ENCODE results near the gene MRPL24.

MRPL24 gene

DNA sequence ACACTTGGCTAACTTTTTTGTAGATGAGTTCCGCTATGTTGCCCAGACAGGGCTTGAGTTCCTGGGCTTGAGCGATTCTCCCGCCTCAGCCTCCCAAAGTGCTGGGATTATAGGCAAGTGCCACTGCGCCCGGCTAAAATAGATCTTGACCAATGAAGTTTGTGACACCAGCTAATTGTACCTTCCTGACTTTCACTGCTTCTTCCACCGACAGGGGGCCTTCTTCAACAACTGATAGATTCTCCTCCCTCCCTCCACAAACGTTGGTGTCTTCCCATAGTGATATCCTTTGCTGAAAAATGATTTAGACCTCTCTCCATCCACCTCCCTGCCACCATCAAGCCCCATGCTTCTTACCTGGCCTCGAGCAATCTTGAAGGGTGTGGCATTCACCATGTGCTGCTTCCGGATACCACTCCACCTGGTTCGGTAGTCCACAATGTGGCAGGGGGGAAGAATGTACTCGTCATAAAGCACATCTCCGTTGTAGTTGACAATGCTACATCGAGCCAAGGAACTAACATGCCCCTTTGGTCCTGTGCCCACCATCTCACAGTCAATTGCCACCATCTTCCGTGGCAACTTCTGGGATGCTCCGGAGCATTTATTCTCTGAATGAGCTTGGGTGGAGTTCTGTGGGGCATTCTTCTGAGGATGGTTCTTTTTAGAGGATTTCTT is 14.2 kb downstream of the MRPL24 start:
- ChIA-PET POLR2A (interaction anchor here (0.8 to 7.4 kb wide), 18 partner anchors 11 to 164 kb away, joined by 3 to 137 read pairs (median 8); partner anchors contain the start of genes CRABP2, HDGF, INSRR and MRPL24), CTCF (interaction anchor here (0.7 to 5.2 kb wide), 50 partner anchors 9 to 218 kb away, joined by 3 to 335 read pairs (median 6); partner anchors contain the start of genes CRABP2, HDGF, INSRR and LRRC71)
- no peak for TF ChIP-seq ARNT (IDR thresholded peaks at IDR 0.05)
- peak; percentile 61; the same call in 1 of the 2 replicates for TF ChIP-seq L3MBTL2 (conservative IDR thresholded peaks at IDR 0.05)
- TF ChIP-seq SP1 (IDR thresholded peaks at IDR 0.05) = no peak
- no peak for TF ChIP-seq HDGF (IDR thresholded peaks at IDR 0.05; ENCODE audit: borderline replicate concordance)
- no peak for TF ChIP-seq SUZ12 (IDR thresholded peaks at IDR 0.05)
- TF ChIP-seq LEF1 (IDR thresholded peaks at IDR 0.05; ENCODE audit: borderline replicate concordance) = no peak
- TF ChIP-seq ELF4 (IDR thresholded peaks at IDR 0.05) = no peak
- peak; percentile 71 for DNase-seq (ENCODE audit: extremely low spot score)

DNA sequence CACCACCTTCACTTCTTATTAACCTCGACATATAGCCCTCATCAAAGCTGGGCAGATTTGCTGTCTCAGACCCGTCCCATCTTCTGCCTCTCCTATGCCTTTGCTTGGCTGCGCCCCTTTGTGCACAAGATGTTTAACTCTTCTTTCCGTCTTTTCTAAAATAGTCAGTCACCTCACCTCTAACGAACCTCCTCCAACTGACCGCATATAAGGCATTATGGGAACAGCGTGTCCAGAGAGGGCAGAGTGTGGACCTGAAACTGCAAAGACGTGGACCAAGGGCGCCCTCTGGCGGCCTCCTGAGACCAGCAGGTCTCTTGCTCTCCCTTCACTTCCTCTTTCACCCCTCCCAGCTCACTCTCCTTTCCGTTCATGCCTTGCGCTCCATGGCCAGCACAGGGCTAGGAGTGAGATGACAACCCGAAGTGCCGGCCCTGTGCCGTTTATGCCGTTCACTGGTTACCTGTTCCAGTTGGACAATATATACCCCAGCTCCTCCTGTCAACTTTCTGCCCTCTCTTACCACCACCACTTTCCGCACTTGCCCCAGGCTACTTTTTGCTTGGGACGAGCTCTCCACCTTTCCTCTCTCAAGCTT is 15.1 kb downstream of the MRPL24 start:
- POLR2A ChIA-PET = interaction anchor here (0.8 to 7.4 kb wide), 13 partner anchors 10 to 164 kb away, joined by 3 to 137 read pairs (median 7); partner anchors contain the start of genes CRABP2, HDGF, MRPL24 and PRCC
- TF ChIP-seq HDGF (IDR thresholded peaks at IDR 0.05; ENCODE audit: borderline replicate concordance) = no peak
- no peak for TF ChIP-seq FOXK2 (IDR thresholded peaks at IDR 0.05)
- no peak for TF ChIP-seq NFRKB (IDR thresholded peaks at IDR 0.05)
- TF ChIP-seq SUZ12 (IDR thresholded peaks at IDR 0.05) = no peak
- TF ChIP-seq ELF4 (IDR thresholded peaks at IDR 0.05) = no peak
- no peak for TF ChIP-seq ARNT (IDR thresholded peaks at IDR 0.05)
- TF ChIP-seq LEF1 (IDR thresholded peaks at IDR 0.05; ENCODE audit: borderline replicate concordance) = no peak
- TF ChIP-seq, protein P1, sequence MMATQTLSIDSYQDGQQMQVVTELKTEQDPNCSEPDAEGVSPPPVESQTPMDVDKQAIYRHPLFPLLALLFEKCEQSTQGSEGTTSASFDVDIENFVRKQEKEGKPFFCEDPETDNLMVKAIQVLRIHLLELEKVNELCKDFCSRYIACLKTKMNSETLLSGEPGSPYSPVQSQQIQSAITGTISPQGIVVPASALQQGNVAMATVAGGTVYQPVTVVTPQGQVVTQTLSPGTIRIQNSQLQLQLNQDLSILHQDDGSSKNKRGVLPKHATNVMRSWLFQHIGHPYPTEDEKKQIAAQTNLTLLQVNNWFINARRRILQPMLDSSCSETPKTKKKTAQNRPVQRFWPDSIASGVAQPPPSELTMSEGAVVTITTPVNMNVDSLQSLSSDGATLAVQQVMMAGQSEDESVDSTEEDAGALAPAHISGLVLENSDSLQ (IDR thresholded peaks at IDR 0.05) = no peak
- TF ChIP-seq TARDBP (IDR thresholded peaks at IDR 0.05) = no peak
- TF ChIP-seq L3MBTL2 (conservative IDR thresholded peaks at IDR 0.05) = no peak
- no peak for TF ChIP-seq BHLHE40 (IDR thresholded peaks at IDR 0.05; ENCODE audit: borderline replicate concordance)
- TF ChIP-seq FOXA1 (IDR thresholded peaks at IDR 0.05) = no peak
- no peak for TF ChIP-seq CTBP1 (IDR thresholded peaks at IDR 0.05; ENCODE audit: borderline replicate concordance)
- TF ChIP-seq ZNF384 (IDR thresholded peaks at IDR 0.05) = no peak
- peak; percentile 89 for DNase-seq (ENCODE audit: extremely low spot score)
- CTCF ChIA-PET = interaction anchor here (0.7 to 5.2 kb wide), 56 partner anchors 8 to 218 kb away, joined by 3 to 335 read pairs (median 6); partner anchors contain the start of genes CRABP2, HDGF, INSRR and LRRC71

DNA sequence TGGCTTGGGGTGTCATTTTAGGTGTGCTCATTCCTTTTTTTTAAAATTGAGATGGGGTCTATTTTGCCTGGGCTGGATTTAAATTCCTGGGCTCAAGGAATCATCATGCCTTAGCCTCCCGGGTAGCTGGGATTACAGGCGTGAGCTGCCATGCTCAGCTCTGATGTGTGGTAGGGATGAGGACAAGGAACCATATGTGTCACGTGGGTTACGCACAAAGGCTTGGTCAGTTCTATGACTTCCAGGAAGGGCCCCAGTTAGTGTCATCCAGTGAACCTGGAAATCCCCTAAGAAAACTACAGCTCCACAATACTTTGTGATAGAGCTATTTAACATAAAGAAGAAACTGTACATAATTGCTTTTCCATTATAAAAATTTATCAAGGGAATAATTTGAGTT is 19.4 kb downstream of the MRPL24 start:
- DNase-seq (ENCODE audit: extremely low spot score) = no peak
- ChIA-PET CTCF (interaction anchor here (0.6 to 1.3 kb wide), 3 partner anchors 32 to 336 kb away, joined by 3 to 14 read pairs (median 5); no protein-coding TSS in a partner anchor), POLR2A (interaction anchor here (0.8 to 1.5 kb wide), 4 partner anchors 19 to 46 kb away, joined by 3 read pairs; partner anchors contain the start of genes MRPL24 and PRCC)
- TF ChIP-seq ELF4 (IDR thresholded peaks at IDR 0.05) (no peak), FOXK2 (IDR thresholded peaks at IDR 0.05) (no peak), CTBP1 (IDR thresholded peaks at IDR 0.05; ENCODE audit: borderline replicate concordance) (no peak), NFRKB (IDR thresholded peaks at IDR 0.05) (no peak), FOXA1 (IDR thresholded peaks at IDR 0.05) (no peak), SP1 (IDR thresholded peaks at IDR 0.05) (no peak), LEF1 (IDR thresholded peaks at IDR 0.05; ENCODE audit: borderline replicate concordance) (no peak), ZNF384 (IDR thresholded peaks at IDR 0.05) (no peak), HDGF (IDR thresholded peaks at IDR 0.05; ENCODE audit: borderline replicate concordance) (no peak), SUZ12 (IDR thresholded peaks at IDR 0.05) (no peak), TARDBP (IDR thresholded peaks at IDR 0.05) (no peak), L3MBTL2 (conservative IDR thresholded peaks at IDR 0.05) (no peak), BHLHE40 (IDR thresholded peaks at IDR 0.05; ENCODE audit: borderline replicate concordance) (no peak)
- TF ChIP-seq, protein P1 (IDR thresholded peaks at IDR 0.05) = no peak

DNA sequence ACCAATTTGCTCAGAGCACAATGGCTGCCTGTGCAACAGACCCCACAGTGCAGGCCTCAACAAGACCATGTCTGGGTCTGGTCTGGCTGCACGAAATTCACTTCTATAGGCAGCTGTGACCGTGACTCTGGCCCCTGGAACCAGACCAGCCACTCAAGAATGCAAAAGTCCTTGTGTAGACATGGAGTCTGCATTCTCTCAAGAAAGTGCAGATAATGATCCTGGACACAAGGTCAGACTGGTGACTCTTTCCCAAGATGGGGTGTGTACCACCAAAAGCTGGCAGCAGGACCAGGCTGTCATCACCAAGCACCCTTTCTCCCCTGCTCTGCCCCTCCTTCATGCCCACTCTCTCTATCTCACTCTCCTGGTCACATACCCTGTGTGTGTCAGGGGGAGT is 19.8 kb downstream of the MRPL24 start:
- no peak for DNase-seq (ENCODE audit: extremely low spot score)
- ChIA-PET CTCF (interaction anchor here (0.6 to 1.3 kb wide), 5 partner anchors 10 to 336 kb away, joined by 3 to 14 read pairs (median 5); partner anchors contain the start of gene CRABP2), POLR2A (interaction anchor here (0.8 to 1.5 kb wide), 2 partner anchors 20 to 29 kb away, joined by 3 read pairs; partner anchors contain the start of gene MRPL24)
- no peak for TF ChIP-seq FOXK2 (IDR thresholded peaks at IDR 0.05)
- TF ChIP-seq LEF1 (IDR thresholded peaks at IDR 0.05; ENCODE audit: borderline replicate concordance) = no peak
- TF ChIP-seq FOXA1 (IDR thresholded peaks at IDR 0.05) = no peak
- TF ChIP-seq BHLHE40 (IDR thresholded peaks at IDR 0.05; ENCODE audit: borderline replicate concordance) = no peak
- TF ChIP-seq, protein P1 (IDR thresholded peaks at IDR 0.05) = no peak
- TF ChIP-seq TARDBP (IDR thresholded peaks at IDR 0.05) = no peak

DNA sequence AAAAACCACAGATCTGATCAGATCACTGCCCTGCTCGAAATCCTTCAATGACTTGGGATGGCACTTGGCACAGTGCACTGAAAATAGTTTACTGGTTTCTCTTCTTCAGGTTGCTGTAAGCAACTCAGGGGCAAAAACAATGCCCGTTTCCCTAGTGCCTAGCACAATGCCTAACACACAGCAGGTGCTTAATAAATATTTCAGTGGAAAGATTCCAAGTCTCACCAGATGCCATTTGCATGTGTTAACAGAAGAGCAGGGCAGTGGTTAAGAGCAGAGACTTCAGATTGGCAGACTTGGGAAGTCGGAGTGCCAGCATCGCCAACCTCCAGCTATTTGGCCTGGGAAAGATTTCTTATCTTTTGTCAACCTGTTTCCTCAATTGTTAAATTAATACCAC is 23.5 kb downstream of the MRPL24 start:
- ChIA-PET CTCF (interaction anchor here (0.6 to 20.6 kb wide), 3 partner anchors 9 to 175 kb away, joined by 3 to 429 read pairs (median 6); no protein-coding TSS in a partner anchor), POLR2A (interaction anchor here (0.6 kb wide), 1 partner anchor 172 kb away, joined by 3 read pairs; no protein-coding TSS in a partner anchor)
- no peak for DNase-seq (ENCODE audit: extremely low spot score)
- TF ChIP-seq BHLHE40 (IDR thresholded peaks at IDR 0.05; ENCODE audit: borderline replicate concordance) (no peak), ELF4 (IDR thresholded peaks at IDR 0.05) (no peak), FOXK2 (IDR thresholded peaks at IDR 0.05) (no peak), LEF1 (IDR thresholded peaks at IDR 0.05; ENCODE audit: borderline replicate concordance) (no peak), HDGF (IDR thresholded peaks at IDR 0.05; ENCODE audit: borderline replicate concordance) (no peak)
- TF ChIP-seq, protein P1 (IDR thresholded peaks at IDR 0.05) = no peak
